ENCODE measurements around the gene MYT1. TPM values are rescaled to one million over a fixed set of nuclear protein-coding genes. Genes with fewer than 3 reads are reported as not detected.

The MYT1 gene
- total and polyA plus RNA-seq, 2 of the 8 experiments (the other 6 are each of a cell fraction or from before 2014, with no cell fraction given) = 0.63 to 2.0 TPM

DNA sequence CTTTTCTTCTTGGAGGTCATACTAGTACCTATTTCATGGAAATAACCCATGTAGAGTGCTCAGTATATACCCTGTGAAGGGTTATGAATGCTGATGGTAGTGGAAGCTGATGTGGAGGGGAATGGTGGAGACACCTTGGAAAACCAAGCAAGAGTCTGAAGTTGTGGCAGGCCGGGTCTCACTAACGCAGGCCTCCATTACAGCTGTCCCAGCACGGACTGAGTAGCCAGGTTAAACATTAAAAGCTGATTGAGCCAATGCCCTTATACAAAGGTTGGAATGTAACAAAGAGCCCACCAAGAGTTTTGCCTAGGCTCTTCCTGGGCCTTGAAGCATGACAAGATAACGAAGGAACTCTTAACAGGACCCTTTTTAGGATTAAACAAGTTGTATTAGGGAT, 89.2 kb downstream of the MYT1 start (continued):
- no peak for TF ChIP-seq BACH1 (IDR thresholded peaks at IDR 0.05; ENCODE audit: low read length)
- no peak for TF ChIP-seq JUND (IDR thresholded peaks at IDR 0.05; ENCODE audit: low read length)
- TF ChIP-seq SRF (IDR thresholded peaks at IDR 0.05; ENCODE audit: low read depth, low read length) = no peak
- TF ChIP-seq SIN3A (conservative IDR thresholded peaks at IDR 0.05 in 1 of 2, IDR thresholded peaks at IDR 0.05 in 1 of 2; ENCODE audit: low read depth in 1 of 2, low read length in 2 of 2) = no peak

All from H1 (cell line).